Measurements from ENCODE around the gene AMBRA1.

The AMBRA1 gene

GRCh38 chr11:46361283-46362155 is 232.3 kb downstream of the AMBRA1 start:
- H3K27ac ChIP-seq = no peak overlapping the region
- TF ChIP-seq CTCF (conservative IDR thresholded peaks at IDR 0.05) = no peak

- no peak overlapping the region for H3K27ac ChIP-seq
- TF ChIP-seq CTCF (conservative IDR thresholded peaks at IDR 0.05) = no peak
These were observed 232.9 kb downstream of the AMBRA1 start for GRCh38 chr11:46360878-46361277.

GRCh38 chr11:46359953-46360352 is 233.9 kb downstream of the AMBRA1 start:
- no peak overlapping the region for H3K27ac ChIP-seq

GRCh38 chr11:46357483-46357936 is 236.3 kb downstream of the AMBRA1 start:
- H3K27ac ChIP-seq = no peak overlapping the region
- TF ChIP-seq CTCF (conservative IDR thresholded peaks at IDR 0.05) = no peak

More at GRCh38 chr11:46359953-46360352, 233.9 kb downstream of the AMBRA1 start:
- no peak for TF ChIP-seq CTCF (conservative IDR thresholded peaks at IDR 0.05)

GRCh38 chr11:46356924-46357482 is 236.8 kb downstream of the AMBRA1 start:
- no peak overlapping the region for H3K27ac ChIP-seq
- TF ChIP-seq CTCF (conservative IDR thresholded peaks at IDR 0.05) = no peak

GRCh38 chr11:46353698-46354097 is 240.1 kb downstream of the AMBRA1 start:
- TF ChIP-seq CTCF (conservative IDR thresholded peaks at IDR 0.05) = no peak
- H3K27ac ChIP-seq = no peak overlapping the region

GRCh38 chr11:46352063-46352841 is 241.6 kb downstream of the AMBRA1 start:
- TF ChIP-seq CTCF (conservative IDR thresholded peaks at IDR 0.05) = peak; percentile 41; the same call in 1 of the 2 replicates
- no peak overlapping the region for H3K27ac ChIP-seq

Data from VCaP (cell line).